Tibial nerve (tissue), 4 donors: ENCODE measurements around the gene UBL5. TPM values are rescaled to one million over a fixed set of nuclear protein-coding genes. Genes with fewer than 3 reads are reported as not detected.

Experiments
- DNase-seq, 2 donors: peaks; one replicate each; pipeline ENCODE4 v3.0.0-alpha.2; 2019; ENCODE audit warnings: low spot score in 2 of 2
- H3K27ac ChIP-seq, 4 donors: fragments of 200-600 bp; sonication (generic) in 3 of 4; one replicate each; pipeline ENCODE4 v1.5.1; 2017 to 2019; ENCODE audit warnings: mild to moderate bottlenecking in 1 of 4
- H3K27me3 ChIP-seq, 2 donors: fragments of 200-600 bp; sonication (generic) in 1 of 2; one replicate each; pipeline versions ENCODE4 v1.5.1 to v1.6.0; 2017 to 2019
- H3K36me3 ChIP-seq, 3 donors: fragments of 200-600 bp; sonication (generic); one replicate each; pipeline ENCODE4 v1.5.1; 2018 to 2019
- H3K4me1 ChIP-seq, 4 donors: fragments of 200-600 bp; sonication (generic) in 3 of 4; one replicate each; pipeline ENCODE4 v1.5.1; 2017 to 2019
- H3K4me3 ChIP-seq, 4 donors: fragments of 200-600 bp; sonication (generic) in 3 of 4; one replicate each; pipeline ENCODE4 v1.5.1; 2017 to 2019; ENCODE audit warnings: mild to moderate bottlenecking in 1 of 4, moderate library complexity in 1 of 4
- H3K9me3 ChIP-seq, 4 donors: fragments of 200-600 bp; sonication (generic) in 3 of 4; one replicate each; pipeline ENCODE4 v1.5.1; 2017 to 2019
- CTCF ChIP-seq, 5 experiments: fragments of 200-600 bp in 3 of 5; fragments of 450-650 bp in 2 of 5; sonication (generic) in 3 of 5; IDR thresholded peaks; one replicate each; pipeline ENCODE4 v1.5.1; 2016 to 2019; ENCODE audit warnings: antibody characterized with exemption in 5 of 5, mild to moderate bottlenecking in 3 of 5, moderate library complexity in 2 of 5
- EP300 ChIP-seq, 2 donors: sonication (generic); formaldehyde crosslinking; IDR thresholded peaks; one replicate each; pipeline ENCODE4 v1.6.1; 2017; ENCODE audit warnings: antibody characterized with exemption in 2 of 2, mild to moderate bottlenecking in 1 of 2
- POLR2A ChIP-seq, 2 donors: fragments of 450-650 bp; IDR thresholded peaks; one replicate each; pipeline ENCODE4 v1.6.1; 2017; ENCODE audit warnings: antibody characterized with exemption in 2 of 2, mild to moderate bottlenecking in 2 of 2, moderate library complexity in 2 of 2
- WGBS, 2 donors: methylation state at CpG; one replicate each; pipeline ENCODE4 v1.1.5; 2018; 5-methylcytosine and 5-hydroxymethylcytosine counted together
- total RNA-seq, 4 donors: library from RNA; depleted of rRNA; stranded (reverse); fragments of >200 nt; gene quantifications; one replicate each; pipeline ENCODE4 v1.1.0, GENCODE V29; 2016

Gene UBL5
- total RNA-seq, 4 donors from 2014 or later = 349 to 599 (median 515) TPM

GRCh38 chr19:9860407-9860806, 32.7 kb downstream of the UBL5 start:
- no peak overlapping the region for H3K4me3 ChIP-seq
- DNase-seq = no peak
- peaks cover 0 to 8% (median 0%) of the 10 kb centered on the region in 3 donors for H3K36me3 ChIP-seq
- TF ChIP-seq EP300 (IDR thresholded peaks at IDR 0.05) = no peak
- no peak for TF ChIP-seq CTCF (IDR thresholded peaks at IDR 0.05)
- TF ChIP-seq POLR2A (IDR thresholded peaks at IDR 0.05) = no peak
- no peaks in the 10 kb centered on the region for H3K9me3 ChIP-seq
- WGBS, 2 donors = 77 to 88% methylated on average over 8 of the region's 8 CpGs
- H3K4me1 ChIP-seq = no peaks in the 10 kb centered on the region
- H3K27me3 ChIP-seq = no peaks in the 10 kb centered on the region
- no peak overlapping the region for H3K27ac ChIP-seq

GRCh38 chr19:9861503-9861902, 33.8 kb downstream of the UBL5 start:
- 96 to 100% methylated on average over 1 of the region's 1 CpG for WGBS, 2 donors

GRCh38 chr19:9862938-9863337, 35.2 kb downstream of the UBL5 start:
- WGBS, 2 donors = 73 to 80% methylated on average over 4 of the region's 4 CpGs
- no peak for TF ChIP-seq EP300 (IDR thresholded peaks at IDR 0.05)
- no peak for TF ChIP-seq CTCF (IDR thresholded peaks at IDR 0.05)
- TF ChIP-seq POLR2A (IDR thresholded peaks at IDR 0.05) = no peak
- DNase-seq = no peak

More at GRCh38 chr19:9861503-9861902, 33.8 kb downstream of the UBL5 start:
- TF ChIP-seq CTCF (IDR thresholded peaks at IDR 0.05) (no peak), POLR2A (IDR thresholded peaks at IDR 0.05) (no peak), EP300 (IDR thresholded peaks at IDR 0.05) (no peak)
- H3K4me1 ChIP-seq = no peaks in the 10 kb centered on the region
- no peak overlapping the region for H3K27ac ChIP-seq
- no peak for DNase-seq
- no peaks in the 10 kb centered on the region for H3K27me3 ChIP-seq
- H3K4me3 ChIP-seq = no peak overlapping the region
- H3K36me3 ChIP-seq = peaks cover 0 to 8% (median 0%) of the 10 kb centered on the region in 3 donors
- H3K9me3 ChIP-seq = no peaks in the 10 kb centered on the region

GRCh38 chr19:9863759-9864158, 36.0 kb downstream of the UBL5 start:
- WGBS, 2 donors = 85 to 91% methylated on average over 5 of the region's 5 CpGs
- DNase-seq = no peak
- Histone ChIP-seq H3K27ac (no peak overlapping the region), H3K27me3 (no peaks in the 10 kb centered on the region), H3K9me3 (no peaks in the 10 kb centered on the region), H3K4me3 (no peak overlapping the region), H3K4me1 (no peaks in the 10 kb centered on the region), H3K36me3 (no peaks in the 10 kb centered on the region)
- TF ChIP-seq POLR2A (IDR thresholded peaks at IDR 0.05) = no peak
- TF ChIP-seq CTCF (IDR thresholded peaks at IDR 0.05) = no peak
- no peak for TF ChIP-seq EP300 (IDR thresholded peaks at IDR 0.05)

More at GRCh38 chr19:9862938-9863337, 35.2 kb downstream of the UBL5 start:
- Histone ChIP-seq H3K4me3 (no peak overlapping the region), H3K4me1 (no peaks in the 10 kb centered on the region), H3K36me3 (peaks cover 0 to under 1% (median 0%) of the 10 kb centered on the region in 3 donors), H3K27ac (no peak overlapping the region), H3K27me3 (no peaks in the 10 kb centered on the region), H3K9me3 (no peaks in the 10 kb centered on the region)

- 68 to 70% methylated on average over 16 of the region's 16 CpGs for WGBS, 2 donors
- H3K9me3 ChIP-seq = no peaks in the 10 kb centered on the region
- no peak for DNase-seq
Measured at GRCh38 chr19:9865732-9866501, 38.2 kb downstream of the UBL5 start.

More at GRCh38 chr19:9865732-9866501, 38.2 kb downstream of the UBL5 start:
- H3K36me3 ChIP-seq = no peaks in the 10 kb centered on the region
- no peak overlapping the region for H3K4me3 ChIP-seq
- no peaks in the 10 kb centered on the region for H3K27me3 ChIP-seq
- no peaks in the 10 kb centered on the region for H3K4me1 ChIP-seq
- TF ChIP-seq POLR2A (IDR thresholded peaks at IDR 0.05) = no peak
- no peak for TF ChIP-seq EP300 (IDR thresholded peaks at IDR 0.05)
- no peak for TF ChIP-seq CTCF (IDR thresholded peaks at IDR 0.05)
- H3K27ac ChIP-seq = no peak overlapping the region
